B cell (primary cell): ENCODE measurements around the gene GPR162. TPM values are rescaled to one million over a fixed set of nuclear protein-coding genes. Genes with fewer than 3 reads are reported as not detected.

Source experiments
- ATAC-seq: fragments of 200-7000 bp; cut with Tn5 transposase; one replicate; pipeline ENCODE4 v1.10.0; 2021; ENCODE audit warnings: low read depth, mild to moderate bottlenecking, moderate number of reproducible peaks, moderate library complexity
- CTCF ChIA-PET: fragments of 350-600 bp; sonication (Branson Sonifier 250); formaldehyde crosslinking; loops from one replicate; lab custom pipeline; 2021; ENCODE audit warnings: antibody characterized with exemption, inconsistent platforms; lab: Charles Lee
- POLR2A ChIA-PET: fragments of 350-600 bp; sonication (Branson Sonifier 250); formaldehyde crosslinking; loops from one replicate; lab custom pipeline; 2021; ENCODE audit warnings: antibody characterized with exemption; lab: Charles Lee
- DNase-seq: peaks from one replicate; pipeline ENCODE4 v3.0.0; 2013
- H2AFZ ChIP-seq: 2 replicates; pipeline ENCODE4 v1.6.1; 2012; ENCODE audit warnings: mild to moderate bottlenecking, low read depth, low read length; ENCODE audit not compliant: insufficient read depth, poor library complexity, severe bottlenecking
- H3K27ac ChIP-seq, 2 donors: 1 replicate in 1 of 2; 2 replicates in 1 of 2; pipeline ENCODE4 v1.5.1; 2012 to 2013; ENCODE audit warnings: low read length in 2 of 2, mild to moderate bottlenecking in 2 of 2, moderate library complexity in 1 of 2
- H3K27me3 ChIP-seq, 4 experiments: fragments of 200-600 bp in 1 of 4; sonication (generic) in 1 of 4; replicated peaks in 1 of 4; 1 replicate in 2 of 4; 2 replicates in 2 of 4; pipeline versions ENCODE4 v1.6.1 to v1.7.0; 2013 to 2016; ENCODE audit warnings: low read length in 3 of 4, mild to moderate bottlenecking in 2 of 4, mixed read lengths in 1 of 4, moderate library complexity in 1 of 4; ENCODE audit not compliant: insufficient read depth in 4 of 4, control insufficient read depth in 3 of 4; ENCODE audit errors: control extremely low read depth in 1 of 4
- H3K36me3 ChIP-seq, 2 experiments: replicated peaks in 1 of 2; 1 replicate in 1 of 2; 2 replicates in 1 of 2; pipeline versions ENCODE4 v1.6.1 to v1.7.1; 2013; ENCODE audit warnings: low read length in 1 of 2; ENCODE audit not compliant: insufficient read depth in 2 of 2, control insufficient read depth in 1 of 2; ENCODE audit errors: control extremely low read depth in 1 of 2, extremely low read depth in 1 of 2
- H3K4me1 ChIP-seq, 2 donors: fragments of 200-600 bp in 1 of 2; sonication (generic) in 1 of 2; 1 replicate in 1 of 2; 2 replicates in 1 of 2; pipeline versions ENCODE4 v1.5.1 to v1.6.1; 2013 to 2017; ENCODE audit warnings: low read length in 2 of 2; ENCODE audit not compliant: control insufficient read depth in 2 of 2, insufficient read depth in 2 of 2
- H3K4me2 ChIP-seq: replicated peaks from 2 replicates; pipeline ENCODE3; 2012; ENCODE audit warnings: mild to moderate bottlenecking, low read depth, low read length; ENCODE audit not compliant: poor library complexity, severe bottlenecking
- H3K4me3 ChIP-seq, 5 experiments: fragments of 200-600 bp in 1 of 5; sonication (generic) in 1 of 5; 1 replicate in 3 of 5; 2 replicates in 2 of 5; pipeline versions ENCODE4 v1.5.1 to v1.7.0; 2011 to 2016; ENCODE audit warnings: low read length in 4 of 5, mild to moderate bottlenecking in 4 of 5, low read depth in 2 of 5, control low read depth in 1 of 5, moderate library complexity in 1 of 5; ENCODE audit not compliant: insufficient read depth in 1 of 5; ENCODE audit errors: control extremely low read depth in 1 of 5, extremely low read depth in 1 of 5
- H3K79me2 ChIP-seq: fragments of 200-600 bp; sonication (generic); one replicate; pipeline ENCODE4 v1.6.0; 2016; ENCODE audit warnings: low read length; ENCODE audit not compliant: control insufficient read depth, insufficient read depth
- H3K9ac ChIP-seq: fragments of 200-600 bp; sonication (generic); 2 replicates; pipeline ENCODE4 v1.6.1; 2017; ENCODE audit warnings: mild to moderate bottlenecking, low read length, moderate library complexity
- H3K9me3 ChIP-seq, 3 donors: one replicate each; pipeline versions ENCODE4 v1.6.1 to v1.7.1; 2013; ENCODE audit warnings: low read length in 2 of 3; ENCODE audit not compliant: control insufficient read depth in 2 of 3, insufficient read depth in 1 of 3; ENCODE audit errors: control extremely low read depth in 1 of 3
- H4K20me1 ChIP-seq: 2 replicates; pipeline ENCODE4 v1.6.0; 2012; ENCODE audit warnings: mild to moderate bottlenecking, low read length; ENCODE audit not compliant: insufficient read depth, control insufficient read depth, poor library complexity, severe bottlenecking
- H3K27ac Mint-ChIP-seq: one replicate; pipeline ENCODE4 v1.8.0; 2021; ENCODE audit warnings: mixed read lengths
- H3K27me3 Mint-ChIP-seq: one replicate; pipeline ENCODE4 v1.8.0; 2021; ENCODE audit warnings: mixed read lengths
- H3K4me1 Mint-ChIP-seq: one replicate; pipeline ENCODE4 v1.8.0; 2021; ENCODE audit warnings: mixed read lengths
- H3K4me3 Mint-ChIP-seq: one replicate; pipeline ENCODE4 v1.8.0; 2021; ENCODE audit warnings: mixed read lengths
- H3K9me3 Mint-ChIP-seq: one replicate; pipeline ENCODE4 v1.8.0; 2022; ENCODE audit warnings: mixed read lengths; ENCODE audit not compliant: insufficient read depth
- EZH2 ChIP-seq: IDR thresholded peaks from 2 replicates; pipeline ENCODE4 v1.6.1; 2012; ENCODE audit warnings: borderline replicate concordance, low read depth, mild to moderate bottlenecking, moderate library complexity, low read length; ENCODE audit not compliant: insufficient read depth, poor library complexity, severe bottlenecking
- WGBS: methylation state at CpG from one replicate; pipeline ENCODE4 v1.1.5; 2013; ENCODE audit warnings: missing lambda C conversion rate; ENCODE audit not compliant: insufficient coverage; 5-methylcytosine and 5-hydroxymethylcytosine counted together
- intact Hi-C: fragments of 100-400 bp; cut with micrococcal nuclease; formaldehyde crosslinking; loops from one replicate; pipeline ENCODE4 v1.10.0; 2022
- polyA plus RNA-seq: library from polyadenylated mRNA; depleted of rRNA; stranded (reverse); fragments of >200 nt; gene quantifications from 2 replicates; pipeline ENCODE4 v1.2.3, GENCODE V29; 2012
- total RNA-seq, 2 donors: library from RNA; stranded (reverse); fragments of 120-200 nt in 1 of 2; gene quantifications; 1 replicate in 1 of 2; 2 replicates in 1 of 2; pipeline versions ENCODE4 v1.2.3 to v1.2.4, GENCODE V29; 2013 to 2022
- TF ChIP-seq, protein P1 (sequence below): fragments of 200-600 bp; IDR thresholded peaks from one replicate; pipeline ENCODE4 v1.8.0; 2022; ENCODE audit warnings: antibody characterized with exemption, mild to moderate bottlenecking

GPR162 gene
- total and polyA plus RNA-seq, 2 donors (not counting 1 experiment from before 2014, with no cell fraction given) = 0.54 TPM; not detected in 1

DNA sequence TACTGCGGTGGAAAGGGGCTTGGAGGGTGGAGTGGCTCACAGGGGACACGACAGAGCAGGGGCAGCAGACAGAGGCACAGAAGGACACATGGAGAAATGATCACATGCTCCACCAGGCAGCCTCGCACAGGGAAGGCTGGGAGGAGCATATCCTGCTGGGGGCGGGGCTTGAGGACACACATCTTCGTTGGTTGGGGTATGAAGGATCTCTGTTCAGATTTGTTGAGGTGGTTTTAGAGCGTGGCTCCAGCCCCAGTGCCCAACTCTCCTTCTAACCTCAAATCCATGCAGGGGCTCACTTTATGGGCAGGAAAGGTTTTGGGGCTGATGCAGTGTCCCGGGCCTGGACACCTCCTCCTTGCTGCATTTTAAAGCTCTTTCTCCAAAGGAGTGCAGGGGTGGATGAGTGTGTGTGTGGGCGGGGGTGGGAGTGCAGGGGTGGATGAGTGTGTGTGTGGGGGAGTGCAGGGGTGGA is 5.9 kb downstream of the GPR162 start:
- TF ChIP-seq, protein P1, sequence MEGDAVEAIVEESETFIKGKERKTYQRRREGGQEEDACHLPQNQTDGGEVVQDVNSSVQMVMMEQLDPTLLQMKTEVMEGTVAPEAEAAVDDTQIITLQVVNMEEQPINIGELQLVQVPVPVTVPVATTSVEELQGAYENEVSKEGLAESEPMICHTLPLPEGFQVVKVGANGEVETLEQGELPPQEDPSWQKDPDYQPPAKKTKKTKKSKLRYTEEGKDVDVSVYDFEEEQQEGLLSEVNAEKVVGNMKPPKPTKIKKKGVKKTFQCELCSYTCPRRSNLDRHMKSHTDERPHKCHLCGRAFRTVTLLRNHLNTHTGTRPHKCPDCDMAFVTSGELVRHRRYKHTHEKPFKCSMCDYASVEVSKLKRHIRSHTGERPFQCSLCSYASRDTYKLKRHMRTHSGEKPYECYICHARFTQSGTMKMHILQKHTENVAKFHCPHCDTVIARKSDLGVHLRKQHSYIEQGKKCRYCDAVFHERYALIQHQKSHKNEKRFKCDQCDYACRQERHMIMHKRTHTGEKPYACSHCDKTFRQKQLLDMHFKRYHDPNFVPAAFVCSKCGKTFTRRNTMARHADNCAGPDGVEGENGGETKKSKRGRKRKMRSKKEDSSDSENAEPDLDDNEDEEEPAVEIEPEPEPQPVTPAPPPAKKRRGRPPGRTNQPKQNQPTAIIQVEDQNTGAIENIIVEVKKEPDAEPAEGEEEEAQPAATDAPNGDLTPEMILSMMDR = no peak
- no peak for TF ChIP-seq EZH2
- Histone ChIP-seq H3K4me1 (peaks cover 23 to 29% of the 10 kb centered on the region in 2 donors), H4K20me1 (peaks cover 11% of the 10 kb centered on the region), H3K4me2 (no peak overlapping the region), H3K79me2 (no peaks in the 10 kb centered on the region), H2AFZ (no peak overlapping the region), H3K9ac (no peak overlapping the region), H3K36me3 (no peaks in the 10 kb centered on the region), H3K4me3 (no peak overlapping the region), H3K27me3 (peaks cover 0 to 79% (median 34%) of the 10 kb centered on the region in 4 experiments), H3K9me3 (peaks cover 0 to 13% (median 0%) of the 10 kb centered on the region in 3 donors), H3K27ac (no peak overlapping the region)
- DNase-seq (peak; percentile 45), ATAC-seq (no peak)
- H3K9me3 Mint-ChIP-seq = no peaks in the 10 kb centered on the region
- H3K27me3 Mint-ChIP-seq = peaks cover 82% of the 10 kb centered on the region
- CTCF ChIA-PET = interaction anchor here (1.0 to 6.2 kb wide), 3 partner anchors 8 to 24 kb away, joined by 3 to 31 read pairs (median 3); partner anchors contain the start of genes CDCA3 and USP5
- peak overlapping the region; percentile 72 for H3K4me3 Mint-ChIP-seq
- WGBS = 8% methylated on average over 5 of the region's 8 CpGs
- POLR2A ChIA-PET = interaction anchor here (1.0 kb wide), 1 partner anchor 74 kb away, joined by 3 read pairs; the partner anchor contains the start of gene MLF2
- intact Hi-C loops = no loop called here
- no peak overlapping the region for H3K27ac Mint-ChIP-seq
- peaks cover 21% of the 10 kb centered on the region for H3K4me1 Mint-ChIP-seq
